PC-3 (cell line): Measurements from ENCODE around the gene HLA-DPA1. TPM values are rescaled to one million over a fixed set of nuclear protein-coding genes. Genes with fewer than 3 reads are reported as not detected.

Experiments used
- ATAC-seq: fragments of 200-7000 bp; cut with Tn5 transposase; 2 replicates; pipeline ENCODE4 v1.9.1; 2020; ENCODE audit warnings: mild to moderate bottlenecking, moderate library complexity
- BruUV-seq: library from RNA; stranded (reverse); fragments of 400-500 nt; replicated peaks from 2 replicates; lab custom pipeline; 2021; lab: Mats Ljungman, UMichigan
- CTCF ChIA-PET: fragments of 300-600 bp; sonication (Branson Sonifier 250); formaldehyde crosslinking; loops from one replicate; lab custom pipeline; 2022; ENCODE audit warnings: antibody characterized with exemption; lab: Charles Lee
- POLR2A ChIA-PET: fragments of 300-600 bp; sonication (Branson Sonifier 250); formaldehyde crosslinking; loops from one replicate; lab custom pipeline; 2022; ENCODE audit warnings: antibody characterized with exemption; ENCODE audit not compliant: unreplicated experiment; lab: Charles Lee
- DNase-seq: peaks from one replicate; pipeline ENCODE4 v3.0.0-alpha.2; 2015
- H2AFZ ChIP-seq: fragments of 300-600 bp; sonication (generic); 2 replicates; pipeline ENCODE4 v1.6.0; 2016; ENCODE audit warnings: antibody characterized with exemption, low read length
- H3F3A ChIP-seq: fragments of 300-600 bp; sonication (generic); one replicate; pipeline ENCODE4 v1.6.0; 2017; ENCODE audit warnings: antibody characterized with exemption, low read length, control low read depth, mild to moderate bottlenecking; ENCODE audit not compliant: unreplicated experiment
- H3K27ac ChIP-seq: fragments of 300-600 bp; sonication (generic); 2 replicates; pipeline ENCODE4 v1.5.1; 2016; ENCODE audit warnings: mild to moderate bottlenecking, low read length
- H3K27me3 ChIP-seq: fragments of 300-600 bp; sonication (generic); 2 replicates; pipeline ENCODE4 v1.6.1; 2016; ENCODE audit warnings: low read length, mixed read lengths
- H3K36me3 ChIP-seq: fragments of 300-600 bp; sonication (generic); 2 replicates; pipeline ENCODE4 v1.6.1; 2016; ENCODE audit warnings: low read depth, mixed run types, low read length, mixed read lengths
- H3K4me1 ChIP-seq: fragments of 300-600 bp; sonication (generic); 2 replicates; pipeline ENCODE4 v1.5.1; 2016; ENCODE audit warnings: low read length; ENCODE audit not compliant: insufficient read depth
- H3K4me2 ChIP-seq: fragments of 300-600 bp; sonication (generic); 2 replicates; pipeline ENCODE4 v1.6.0; 2016; ENCODE audit warnings: low read length
- H3K4me3 ChIP-seq: fragments of 300-600 bp; sonication (generic); 2 replicates; pipeline ENCODE4 v1.5.1; 2016; ENCODE audit warnings: mild to moderate bottlenecking, low read length, mixed read lengths
- H3K79me2 ChIP-seq: fragments of 300-600 bp; sonication (generic); 2 replicates; pipeline ENCODE4 v1.6.1; 2017; ENCODE audit warnings: low read length, mixed read lengths
- H3K9ac ChIP-seq: fragments of 300-600 bp; sonication (generic); 2 replicates; pipeline ENCODE4 v1.6.0; 2016; ENCODE audit warnings: mild to moderate bottlenecking, low read length
- H3K9me2 ChIP-seq: fragments of 300-600 bp; sonication (generic); replicated peaks from 2 replicates; pipeline ENCODE4 v1.6.1; 2016; ENCODE audit warnings: mixed run types, low read length, mixed read lengths
- H3K9me3 ChIP-seq: fragments of 300-600 bp; sonication (generic); 2 replicates; pipeline ENCODE4 v1.6.1; 2016; ENCODE audit warnings: low read length, mixed read lengths
- H4K20me1 ChIP-seq: fragments of 300-600 bp; sonication (generic); 2 replicates; pipeline ENCODE4 v1.6.1; 2016; ENCODE audit warnings: low read length, mixed read lengths
- EZH2 ChIP-seq: fragments of 300-600 bp; sonication (generic); IDR thresholded peaks from one replicate; pipeline ENCODE4 v1.6.1; 2017; ENCODE audit warnings: antibody characterized with exemption, mild to moderate bottlenecking, low read length; ENCODE audit not compliant: unreplicated experiment
- EZH2phosphoT487 ChIP-seq: fragments of 300-600 bp; sonication (generic); IDR thresholded peaks from 2 replicates; pipeline ENCODE4 v1.6.1; 2018; ENCODE audit warnings: mild to moderate bottlenecking, antibody characterized with exemption, low read length, borderline replicate concordance
- intact Hi-C: fragments of 100-400 bp; cut with micrococcal nuclease; formaldehyde crosslinking; loops from 2 replicates; pipeline ENCODE4 v1.9.0; 2023
- total RNA-seq: library from RNA; depleted of rRNA; stranded (reverse); fragments of >200 nt; gene quantifications from 2 replicates; pipeline ENCODE4 v1.2.3, GENCODE V29; 2014
- TF ChIP-seq, protein P1 (sequence below): fragments of 300-600 bp; sonication (generic); conservative IDR thresholded peaks from 2 replicates; pipeline ENCODE4 v1.5.1; 2017; ENCODE audit warnings: antibody characterized with exemption, low read depth, mild to moderate bottlenecking, low read length

HLA-DPA1 gene
- total RNA-seq, 1 experiment from 2014 or later, result not detected

GRCh38 chr6:33078919-33079521, 5.6 kb upstream of the HLA-DPA1 start:
- no peak overlapping the region for H3K4me2 ChIP-seq
- ChIA-PET POLR2A (no interaction called here), CTCF (no interaction called here)
- BruUV-seq, result no TSS peak
- H3K27me3 ChIP-seq, result peaks cover 32% of the 10 kb centered on the region
- H3K9me3 ChIP-seq, result no peaks in the 10 kb centered on the region
- no peak overlapping the region for H3K27ac ChIP-seq
- intact Hi-C loops, result no loop called here
- ATAC-seq (no peak), DNase-seq (no peak)
- H2AFZ ChIP-seq, result no peak overlapping the region
- H4K20me1 ChIP-seq, result no peaks in the 10 kb centered on the region
- H3K4me3 ChIP-seq, result no peak overlapping the region
- no peaks in the 10 kb centered on the region for H3F3A ChIP-seq
- no peaks in the 10 kb centered on the region for H3K79me2 ChIP-seq
- TF ChIP-seq, protein P1, sequence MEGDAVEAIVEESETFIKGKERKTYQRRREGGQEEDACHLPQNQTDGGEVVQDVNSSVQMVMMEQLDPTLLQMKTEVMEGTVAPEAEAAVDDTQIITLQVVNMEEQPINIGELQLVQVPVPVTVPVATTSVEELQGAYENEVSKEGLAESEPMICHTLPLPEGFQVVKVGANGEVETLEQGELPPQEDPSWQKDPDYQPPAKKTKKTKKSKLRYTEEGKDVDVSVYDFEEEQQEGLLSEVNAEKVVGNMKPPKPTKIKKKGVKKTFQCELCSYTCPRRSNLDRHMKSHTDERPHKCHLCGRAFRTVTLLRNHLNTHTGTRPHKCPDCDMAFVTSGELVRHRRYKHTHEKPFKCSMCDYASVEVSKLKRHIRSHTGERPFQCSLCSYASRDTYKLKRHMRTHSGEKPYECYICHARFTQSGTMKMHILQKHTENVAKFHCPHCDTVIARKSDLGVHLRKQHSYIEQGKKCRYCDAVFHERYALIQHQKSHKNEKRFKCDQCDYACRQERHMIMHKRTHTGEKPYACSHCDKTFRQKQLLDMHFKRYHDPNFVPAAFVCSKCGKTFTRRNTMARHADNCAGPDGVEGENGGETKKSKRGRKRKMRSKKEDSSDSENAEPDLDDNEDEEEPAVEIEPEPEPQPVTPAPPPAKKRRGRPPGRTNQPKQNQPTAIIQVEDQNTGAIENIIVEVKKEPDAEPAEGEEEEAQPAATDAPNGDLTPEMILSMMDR, result no peak
- no peak for TF ChIP-seq EZH2
- TF ChIP-seq EZH2phosphoT487, result no peak
- H3K4me1 ChIP-seq, result no peaks in the 10 kb centered on the region
- H3K36me3 ChIP-seq, result no peaks in the 10 kb centered on the region
- H3K9me2 ChIP-seq, result no peaks in the 10 kb centered on the region
- no peak overlapping the region for H3K9ac ChIP-seq

GRCh38 chr6:33078442-33078841, 5.0 kb upstream of the HLA-DPA1 start:
- no peak for ATAC-seq
- no peaks in the 10 kb centered on the region for H3K79me2 ChIP-seq
- intact Hi-C loops, result no loop called here
- H3K9me3 ChIP-seq, result no peaks in the 10 kb centered on the region
- peaks cover 28% of the 10 kb centered on the region for H3K27me3 ChIP-seq
- H3K9me2 ChIP-seq, result no peaks in the 10 kb centered on the region
- no peak overlapping the region for H3K9ac ChIP-seq
- H3K4me2 ChIP-seq, result no peak overlapping the region
- CTCF ChIA-PET, result no interaction called here
- no peaks in the 10 kb centered on the region for H4K20me1 ChIP-seq
- no peak for DNase-seq
- H2AFZ ChIP-seq, result no peak overlapping the region
- BruUV-seq, result no TSS peak
- POLR2A ChIA-PET, result no interaction called here
- no peak for TF ChIP-seq EZH2phosphoT487
- no peak for TF ChIP-seq EZH2
- TF ChIP-seq, protein P1, result no peak
- no peak overlapping the region for H3K4me3 ChIP-seq
- no peaks in the 10 kb centered on the region for H3K4me1 ChIP-seq
- no peaks in the 10 kb centered on the region for H3F3A ChIP-seq
- H3K27ac ChIP-seq, result no peak overlapping the region
- no peaks in the 10 kb centered on the region for H3K36me3 ChIP-seq

- DNase-seq (no peak), ATAC-seq (no peak)
- ChIA-PET POLR2A (no interaction called here), CTCF (no interaction called here)
- H3F3A ChIP-seq, result no peaks in the 10 kb centered on the region
- H3K27me3 ChIP-seq, result peaks cover 23% of the 10 kb centered on the region
- H3K9me3 ChIP-seq, result no peaks in the 10 kb centered on the region
- no peak overlapping the region for H3K4me2 ChIP-seq
- H3K4me1 ChIP-seq, result no peaks in the 10 kb centered on the region
- no peak for TF ChIP-seq EZH2
- no peak for TF ChIP-seq EZH2phosphoT487
- TF ChIP-seq, protein P1, result no peak
- H3K4me3 ChIP-seq, result no peak overlapping the region
- no TSS peak for BruUV-seq
- H3K9ac ChIP-seq, result no peak overlapping the region
- intact Hi-C loops, result no loop called here
- H3K9me2 ChIP-seq, result no peaks in the 10 kb centered on the region
- H2AFZ ChIP-seq, result no peak overlapping the region
- no peak overlapping the region for H3K27ac ChIP-seq
- H3K36me3 ChIP-seq, result no peaks in the 10 kb centered on the region
- H3K79me2 ChIP-seq, result no peaks in the 10 kb centered on the region
- H4K20me1 ChIP-seq, result no peaks in the 10 kb centered on the region
Observed at GRCh38 chr6:33077908-33078307, 4.5 kb upstream of the HLA-DPA1 start.
